Uterus (tissue), 4 donors: ENCODE results near the gene TEPSIN. TPM values are rescaled to one million over a fixed set of nuclear protein-coding genes. Genes with fewer than 3 reads are reported as not detected.

Experiments
- DNase-seq, 2 donors: peaks; one replicate each; pipeline ENCODE4 v3.0.0-alpha.2; 2019 to 2020
- H3K27ac ChIP-seq, 2 donors: fragments of 200-600 bp; sonication (generic); 1 replicate in 1 of 2; 2 replicates in 1 of 2; pipeline ENCODE4 v1.5.1; 2016 to 2018
- H3K27me3 ChIP-seq, 2 donors: fragments of 200-600 bp; sonication (generic); one replicate each; pipeline ENCODE4 v1.5.1; 2018 to 2019; ENCODE audit warnings: control low read depth in 1 of 2
- H3K36me3 ChIP-seq, 2 donors: fragments of 200-600 bp; sonication (generic); one replicate each; pipeline ENCODE4 v1.5.1; 2019; ENCODE audit warnings: control low read depth in 1 of 2
- H3K4me1 ChIP-seq, 2 donors: fragments of 200-600 bp; sonication (generic); one replicate each; pipeline ENCODE4 v1.5.1; 2018 to 2019; ENCODE audit warnings: control low read depth in 1 of 2
- H3K4me3 ChIP-seq, 2 donors: fragments of 200-600 bp; sonication (generic); 1 replicate in 1 of 2; 2 replicates in 1 of 2; pipeline ENCODE4 v1.5.1; 2018 to 2019; ENCODE audit warnings: mild to moderate bottlenecking in 1 of 2
- H3K9me3 ChIP-seq, 2 donors: fragments of 200-600 bp; sonication (generic); one replicate each; pipeline ENCODE4 v1.5.1; 2019; ENCODE audit warnings: control low read depth in 1 of 2
- CTCF ChIP-seq, 4 experiments: fragments of 200-600 bp in 2 of 4; fragments of 450-650 bp in 2 of 4; sonication (generic) in 2 of 4; IDR thresholded peaks; one replicate each; pipeline ENCODE4 v1.5.1; 2016 to 2019; ENCODE audit warnings: antibody characterized with exemption in 4 of 4, mild to moderate bottlenecking in 2 of 4, moderate library complexity in 1 of 4
- POLR2A ChIP-seq, 2 donors: fragments of 450-650 bp; IDR thresholded peaks; one replicate each; pipeline ENCODE4 v1.6.1; 2016; ENCODE audit warnings: antibody characterized with exemption in 2 of 2, mild to moderate bottlenecking in 1 of 2, moderate library complexity in 1 of 2
- intact Hi-C: fragments of 100-400 bp; cut with DNase I; formaldehyde crosslinking; loops from one replicate; pipeline ENCODE4 v1.15.1; 2023; ENCODE audit warnings: low total_unique reads
- total RNA-seq, 4 donors: library from RNA; depleted of rRNA in 3 of 4; stranded (reverse); fragments of >200 nt in 3 of 4; gene quantifications; one replicate each; pipeline versions ENCODE4 v1.1.0 to v1.2.4, GENCODE V29; 2014 to 2023
- donor health status: DM: yes; HTN: yes; CAD: no.

TEPSIN gene
- total RNA-seq, 4 donors from 2014 or later, result 6.4 to 31.2 (median 22.6) TPM; not detected in 1

GRCh38 chr17:81250286-81251093 is 11.6 kb upstream of the TEPSIN start:
- no peak for TF ChIP-seq CTCF (IDR thresholded peaks at IDR 0.05)
- TF ChIP-seq POLR2A (IDR thresholded peaks at IDR 0.05), result no peak
- no peak overlapping the region for H3K27ac ChIP-seq
- H3K4me3 ChIP-seq, result no peak overlapping the region
- H3K4me1 ChIP-seq, result no peaks in the 10 kb centered on the region
- intact Hi-C loops, result no loop called here
- H3K27me3 ChIP-seq, result no peaks in the 10 kb centered on the region
- no peaks in the 10 kb centered on the region for H3K36me3 ChIP-seq
- H3K9me3 ChIP-seq, result no peaks in the 10 kb centered on the region
- no peak for DNase-seq

GRCh38 chr17:81249223-81250040 is 10.6 kb upstream of the TEPSIN start:
- intact Hi-C loops, result no loop called here
- Histone ChIP-seq H3K9me3 (no peaks in the 10 kb centered on the region), H3K27ac (no peak overlapping the region), H3K4me3 (no peak overlapping the region), H3K4me1 (no peaks in the 10 kb centered on the region), H3K27me3 (no peaks in the 10 kb centered on the region), H3K36me3 (no peaks in the 10 kb centered on the region)
- TF ChIP-seq POLR2A (IDR thresholded peaks at IDR 0.05) (no peak), CTCF (IDR thresholded peaks at IDR 0.05) (no peak)
- DNase-seq, result no peak

- intact Hi-C loops, result no loop called here
- Histone ChIP-seq H3K9me3 (no peaks in the 10 kb centered on the region), H3K27ac (no peak overlapping the region), H3K27me3 (no peaks in the 10 kb centered on the region), H3K36me3 (no peaks in the 10 kb centered on the region), H3K4me3 (no peak overlapping the region), H3K4me1 (no peaks in the 10 kb centered on the region)
- TF ChIP-seq CTCF (IDR thresholded peaks at IDR 0.05) (no peak), POLR2A (IDR thresholded peaks at IDR 0.05) (no peak)
- no peak for DNase-seq
Measured at GRCh38 chr17:81248649-81249048, 9.8 kb upstream of the TEPSIN start.

- no peak overlapping the region for H3K4me3 ChIP-seq
- H3K27ac ChIP-seq, result no peak overlapping the region
- no peaks in the 10 kb centered on the region for H3K9me3 ChIP-seq
- no peaks in the 10 kb centered on the region for H3K36me3 ChIP-seq
- DNase-seq, result no peak
- intact Hi-C loops, result no loop called here
- H3K4me1 ChIP-seq, result no peaks in the 10 kb centered on the region
- no peaks in the 10 kb centered on the region for H3K27me3 ChIP-seq
- TF ChIP-seq POLR2A (IDR thresholded peaks at IDR 0.05) (no peak), CTCF (IDR thresholded peaks at IDR 0.05) (no peak)
Measured at GRCh38 chr17:81247339-81247990, 8.6 kb upstream of the TEPSIN start.
